GM20000 (cell line): ENCODE measurements around the gene EFNA5.

ENCODE experiments used
- DNase-seq: peaks from one replicate; pipeline ENCODE4 v3.0.0; 2012; ENCODE audit warnings: low spot score
- CTCF ChIP-seq: IDR thresholded peaks from 2 replicates; pipeline ENCODE4 v1.5.1; 2012; ENCODE audit warnings: mild to moderate bottlenecking, control low read depth; ENCODE audit errors: extremely low read depth, missing control alignments

The EFNA5 gene

GRCh38 chr5:107396351-107396690 lies 274.4 kb downstream of the EFNA5 start:
- DNase-seq: no peak
- TF ChIP-seq CTCF: no peak

- DNase-seq: peak; percentile 26
- TF ChIP-seq CTCF: no peak
Observed at GRCh38 chr5:107395632-107396350, 274.9 kb downstream of the EFNA5 start.

GRCh38 chr5:107393851-107394250 lies 276.9 kb downstream of the EFNA5 start:
- TF ChIP-seq CTCF: no peak
- no peak for DNase-seq

GRCh38 chr5:107391787-107392186 lies 278.9 kb downstream of the EFNA5 start:
- TF ChIP-seq CTCF: no peak
- no peak for DNase-seq

GRCh38 chr5:107389775-107390148 lies 281.0 kb downstream of the EFNA5 start:
- no peak for DNase-seq
- no peak for TF ChIP-seq CTCF

GRCh38 chr5:107389130-107389774 lies 281.5 kb downstream of the EFNA5 start:
- TF ChIP-seq CTCF: no peak
- DNase-seq: peak; percentile 45

GRCh38 chr5:107388141-107388861 lies 282.4 kb downstream of the EFNA5 start:
- peak; percentile 20 for DNase-seq
- no peak for TF ChIP-seq CTCF
